WTC11 (cell line): ENCODE data around the gene CALML4. TPM values are rescaled to one million over a fixed set of nuclear protein-coding genes. Genes with fewer than 3 reads are reported as not detected.

Experiments
- ATAC-seq: fragments of 200-7000 bp; cut with Tn5 transposase; 2 replicates; pipeline ENCODE4 v1.10.0; 2021; ENCODE audit warnings: mild to moderate bottlenecking, moderate library complexity
- CTCF ChIA-PET: fragments of 300-600 bp; sonication (Branson Sonifier 250); formaldehyde crosslinking; loops from one replicate; lab custom pipeline; 2021; ENCODE audit warnings: antibody characterized with exemption; lab: Charles Lee
- POLR2A ChIA-PET: fragments of 350-600 bp; sonication (Branson Sonifier 250); formaldehyde crosslinking; loops from one replicate; lab custom pipeline; 2021; ENCODE audit warnings: antibody characterized with exemption; lab: Charles Lee
- DNase-seq: peaks from one replicate; pipeline ENCODE4 v3.0.0; 2021; ENCODE audit warnings: low spot score
- H3K27ac Mint-ChIP-seq: 2 replicates; pipeline ENCODE4 v1.8.0; 2021; ENCODE audit warnings: mixed read lengths
- H3K27me3 Mint-ChIP-seq: 2 replicates; pipeline ENCODE4 v1.8.0; 2021; ENCODE audit warnings: low read depth, mild to moderate bottlenecking, moderate library complexity, mixed read lengths
- H3K36me3 Mint-ChIP-seq: 2 replicates; pipeline ENCODE4 v1.8.0; 2021; ENCODE audit warnings: mixed read lengths
- H3K4me1 Mint-ChIP-seq: 2 replicates; pipeline ENCODE4 v1.8.0; 2022; ENCODE audit warnings: mixed read lengths
- H3K4me3 Mint-ChIP-seq: 2 replicates; pipeline ENCODE4 v1.8.0; 2021; ENCODE audit warnings: mild to moderate bottlenecking, moderate library complexity, mixed read lengths
- H3K9me3 Mint-ChIP-seq: 2 replicates; pipeline ENCODE4 v1.8.0; 2021; ENCODE audit warnings: mixed read lengths
- CBFB ChIP-seq: sonication (generic); formaldehyde crosslinking; IDR thresholded peaks from 2 replicates; pipeline ENCODE4 v1.8.1; 2022; ENCODE audit warnings: mild to moderate bottlenecking, low read depth, missing genetic modification reagents
- ELF4 ChIP-seq: sonication (generic); formaldehyde crosslinking; IDR thresholded peaks from 2 replicates; pipeline ENCODE4 v1.8.1; 2022; ENCODE audit warnings: low read depth, mild to moderate bottlenecking, moderate library complexity, missing genetic modification reagents
- ETV6 ChIP-seq: sonication (generic); formaldehyde crosslinking; IDR thresholded peaks from 2 replicates; pipeline ENCODE4 v1.8.1; 2022; ENCODE audit warnings: mild to moderate bottlenecking, missing genetic modification reagents
- FOXP1 ChIP-seq: sonication (generic); formaldehyde crosslinking; IDR thresholded peaks from 2 replicates; pipeline ENCODE4 v1.8.0; 2022; ENCODE audit warnings: missing genetic modification reagents, mild to moderate bottlenecking, moderate library complexity, borderline replicate concordance
- HMGA2 ChIP-seq: fragments of 250-450 bp; sonication (Bioruptor Pico); IDR thresholded peaks from 2 replicates; pipeline ENCODE4 v1.4.0; 2021; ENCODE audit warnings: mild to moderate bottlenecking, moderate library complexity
- JUN ChIP-seq: sonication (generic); formaldehyde crosslinking; IDR thresholded peaks from 2 replicates; pipeline ENCODE4 v1.8.0; 2023; ENCODE audit warnings: mild to moderate bottlenecking, missing genetic modification reagents
- KAT7 ChIP-seq: sonication (generic); formaldehyde crosslinking; IDR thresholded peaks from 2 replicates; pipeline ENCODE4 v1.8.1; 2023; ENCODE audit warnings: missing genetic modification reagents, mild to moderate bottlenecking, borderline replicate concordance
- MYBL2 ChIP-seq: sonication (generic); formaldehyde crosslinking; IDR thresholded peaks from 2 replicates; pipeline ENCODE4 v1.8.1; 2023; ENCODE audit warnings: mild to moderate bottlenecking, moderate library complexity, missing genetic modification reagents
- SP1 ChIP-seq: sonication (generic); formaldehyde crosslinking; conservative IDR thresholded peaks from 2 replicates; pipeline ENCODE4 v1.8.1; 2022; ENCODE audit warnings: missing genetic modification reagents
- ZNF263 ChIP-seq: sonication (generic); formaldehyde crosslinking; IDR thresholded peaks from 2 replicates; pipeline ENCODE4 v1.8.1; 2022; ENCODE audit warnings: low read depth, mild to moderate bottlenecking, moderate library complexity, missing genetic modification reagents
- total RNA-seq: library from RNA; stranded (reverse); gene quantifications from 3 replicates; pipeline ENCODE4 v1.2.3, GENCODE V29; 2021
- TF ChIP-seq, protein P1 (sequence below): sonication (generic); formaldehyde crosslinking; IDR thresholded peaks from 2 replicates; pipeline ENCODE4 v1.8.0; 2022; ENCODE audit warnings: missing genetic modification reagents
- TF ChIP-seq, protein P2 (sequence below): sonication (generic); formaldehyde crosslinking; IDR thresholded peaks from 2 replicates; pipeline ENCODE4 v1.8.0; 2023; ENCODE audit warnings: missing genetic modification reagents, mild to moderate bottlenecking, borderline replicate concordance
- TF ChIP-seq, protein P3 (sequence below): sonication (generic); formaldehyde crosslinking; IDR thresholded peaks from 2 replicates; pipeline ENCODE4 v1.8.1; 2022; ENCODE audit warnings: missing genetic modification reagents, borderline replicate concordance
- TF ChIP-seq, protein P4 (sequence below): fragments of 200-600 bp; IDR thresholded peaks from 2 replicates; pipeline ENCODE4 v1.8.0; 2022; ENCODE audit warnings: antibody characterized with exemption
- TF ChIP-seq, protein P5 (sequence below): fragments of 250-450 bp; sonication (Bioruptor Pico); IDR thresholded peaks from 2 replicates; pipeline ENCODE4 v2.1.2; 2022; ENCODE audit warnings: mild to moderate bottlenecking, moderate library complexity
- TF ChIP-seq, protein P6 (sequence below): sonication (generic); formaldehyde crosslinking; IDR thresholded peaks from 2 replicates; pipeline ENCODE4 v1.8.1; 2022; ENCODE audit warnings: low read depth, mild to moderate bottlenecking, moderate library complexity, missing genetic modification reagents, borderline replicate concordance
- TF ChIP-seq, protein P7 (sequence below): sonication (generic); formaldehyde crosslinking; IDR thresholded peaks from 2 replicates; pipeline ENCODE4 v1.8.1; 2022; ENCODE audit warnings: mild to moderate bottlenecking, missing genetic modification reagents, moderate library complexity, borderline replicate concordance

Gene CALML4
- total RNA-seq, 1 experiment from 2014 or later: 9.8 TPM

DNA sequence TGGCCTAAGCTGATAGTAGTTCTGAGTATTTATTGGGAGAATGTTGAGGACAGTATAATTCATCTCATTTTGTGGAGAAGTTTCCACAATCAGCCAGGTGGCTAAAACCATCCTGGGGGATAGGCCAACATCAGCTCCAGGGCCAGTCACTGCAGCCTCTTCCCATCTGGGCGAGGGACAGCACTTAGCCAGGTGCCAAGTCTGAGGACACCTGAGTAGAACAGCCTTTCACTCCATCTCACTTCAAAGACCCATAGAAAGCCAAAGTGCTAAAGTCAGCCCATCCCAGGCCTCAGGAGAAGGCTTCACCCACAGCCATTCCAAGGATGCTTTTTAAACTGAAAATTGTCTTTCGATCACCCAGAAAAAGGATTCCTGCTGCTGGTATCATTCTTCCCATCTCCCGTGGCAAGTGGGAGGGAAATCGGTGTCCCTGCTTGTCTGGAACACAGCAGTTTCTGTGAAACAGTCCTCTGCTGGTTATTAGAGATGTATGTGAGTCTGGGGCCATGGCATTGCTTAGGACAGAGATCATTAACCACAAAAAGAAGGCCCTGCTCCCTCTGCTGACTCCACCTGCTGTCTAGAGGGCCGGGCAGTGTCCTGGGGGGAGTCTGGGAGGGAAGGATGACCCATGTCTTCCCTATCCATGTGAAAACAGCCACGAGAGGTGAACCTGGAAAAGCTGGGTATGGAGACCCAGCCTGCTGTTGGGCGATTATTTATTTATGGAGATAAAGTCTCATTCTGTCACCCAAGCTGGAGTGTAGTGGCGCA, 9.6 kb downstream of the CALML4 start:
- peaks cover 16% of the 10 kb centered on the region for H3K36me3 Mint-ChIP-seq
- ATAC-seq: no peak
- H3K4me1 Mint-ChIP-seq: peaks cover 22% of the 10 kb centered on the region
- ChIA-PET CTCF (interaction anchor here (0.7 to 3.2 kb wide), 21 partner anchors 9 to 363 kb away, joined by 3 to 38 read pairs (median 5); partner anchors contain the start of genes CALML4 and CLN6), POLR2A (interaction anchor here (0.7 kb wide), 3 partner anchors 12 to 744 kb away, joined by 3 to 5 read pairs (median 3); no protein-coding TSS in a partner anchor)
- no peak overlapping the region for H3K4me3 Mint-ChIP-seq
- H3K27me3 Mint-ChIP-seq: no peaks in the 10 kb centered on the region
- TF ChIP-seq, protein P1, sequence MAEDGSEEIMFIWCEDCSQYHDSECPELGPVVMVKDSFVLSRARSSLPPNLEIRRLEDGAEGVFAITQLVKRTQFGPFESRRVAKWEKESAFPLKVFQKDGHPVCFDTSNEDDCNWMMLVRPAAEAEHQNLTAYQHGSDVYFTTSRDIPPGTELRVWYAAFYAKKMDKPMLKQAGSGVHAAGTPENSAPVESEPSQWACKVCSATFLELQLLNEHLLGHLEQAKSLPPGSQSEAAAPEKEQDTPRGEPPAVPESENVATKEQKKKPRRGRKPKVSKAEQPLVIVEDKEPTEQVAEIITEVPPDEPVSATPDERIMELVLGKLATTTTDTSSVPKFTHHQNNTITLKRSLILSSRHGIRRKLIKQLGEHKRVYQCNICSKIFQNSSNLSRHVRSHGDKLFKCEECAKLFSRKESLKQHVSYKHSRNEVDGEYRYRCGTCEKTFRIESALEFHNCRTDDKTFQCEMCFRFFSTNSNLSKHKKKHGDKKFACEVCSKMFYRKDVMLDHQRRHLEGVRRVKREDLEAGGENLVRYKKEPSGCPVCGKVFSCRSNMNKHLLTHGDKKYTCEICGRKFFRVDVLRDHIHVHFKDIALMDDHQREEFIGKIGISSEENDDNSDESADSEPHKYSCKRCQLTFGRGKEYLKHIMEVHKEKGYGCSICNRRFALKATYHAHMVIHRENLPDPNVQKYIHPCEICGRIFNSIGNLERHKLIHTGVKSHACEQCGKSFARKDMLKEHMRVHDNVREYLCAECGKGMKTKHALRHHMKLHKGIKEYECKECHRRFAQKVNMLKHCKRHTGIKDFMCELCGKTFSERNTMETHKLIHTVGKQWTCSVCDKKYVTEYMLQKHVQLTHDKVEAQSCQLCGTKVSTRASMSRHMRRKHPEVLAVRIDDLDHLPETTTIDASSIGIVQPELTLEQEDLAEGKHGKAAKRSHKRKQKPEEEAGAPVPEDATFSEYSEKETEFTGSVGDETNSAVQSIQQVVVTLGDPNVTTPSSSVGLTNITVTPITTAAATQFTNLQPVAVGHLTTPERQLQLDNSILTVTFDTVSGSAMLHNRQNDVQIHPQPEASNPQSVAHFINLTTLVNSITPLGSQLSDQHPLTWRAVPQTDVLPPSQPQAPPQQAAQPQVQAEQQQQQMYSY: no peak
- TF ChIP-seq CBFB (no peak), MYBL2 (no peak), SP1 (CRISPR knock-in tag) (no peak), FOXP1 (CRISPR knock-in tag) (no peak), ETV6 (CRISPR knock-in tag) (no peak), HMGA2 (CRISPR knock-in tag) (no peak), JUN (CRISPR knock-in tag) (no peak), ELF4 (CRISPR knock-in tag) (no peak), KAT7 (CRISPR knock-in tag) (no peak), ZNF263 (CRISPR knock-in tag) (no peak)
- TF ChIP-seq, protein P2, sequence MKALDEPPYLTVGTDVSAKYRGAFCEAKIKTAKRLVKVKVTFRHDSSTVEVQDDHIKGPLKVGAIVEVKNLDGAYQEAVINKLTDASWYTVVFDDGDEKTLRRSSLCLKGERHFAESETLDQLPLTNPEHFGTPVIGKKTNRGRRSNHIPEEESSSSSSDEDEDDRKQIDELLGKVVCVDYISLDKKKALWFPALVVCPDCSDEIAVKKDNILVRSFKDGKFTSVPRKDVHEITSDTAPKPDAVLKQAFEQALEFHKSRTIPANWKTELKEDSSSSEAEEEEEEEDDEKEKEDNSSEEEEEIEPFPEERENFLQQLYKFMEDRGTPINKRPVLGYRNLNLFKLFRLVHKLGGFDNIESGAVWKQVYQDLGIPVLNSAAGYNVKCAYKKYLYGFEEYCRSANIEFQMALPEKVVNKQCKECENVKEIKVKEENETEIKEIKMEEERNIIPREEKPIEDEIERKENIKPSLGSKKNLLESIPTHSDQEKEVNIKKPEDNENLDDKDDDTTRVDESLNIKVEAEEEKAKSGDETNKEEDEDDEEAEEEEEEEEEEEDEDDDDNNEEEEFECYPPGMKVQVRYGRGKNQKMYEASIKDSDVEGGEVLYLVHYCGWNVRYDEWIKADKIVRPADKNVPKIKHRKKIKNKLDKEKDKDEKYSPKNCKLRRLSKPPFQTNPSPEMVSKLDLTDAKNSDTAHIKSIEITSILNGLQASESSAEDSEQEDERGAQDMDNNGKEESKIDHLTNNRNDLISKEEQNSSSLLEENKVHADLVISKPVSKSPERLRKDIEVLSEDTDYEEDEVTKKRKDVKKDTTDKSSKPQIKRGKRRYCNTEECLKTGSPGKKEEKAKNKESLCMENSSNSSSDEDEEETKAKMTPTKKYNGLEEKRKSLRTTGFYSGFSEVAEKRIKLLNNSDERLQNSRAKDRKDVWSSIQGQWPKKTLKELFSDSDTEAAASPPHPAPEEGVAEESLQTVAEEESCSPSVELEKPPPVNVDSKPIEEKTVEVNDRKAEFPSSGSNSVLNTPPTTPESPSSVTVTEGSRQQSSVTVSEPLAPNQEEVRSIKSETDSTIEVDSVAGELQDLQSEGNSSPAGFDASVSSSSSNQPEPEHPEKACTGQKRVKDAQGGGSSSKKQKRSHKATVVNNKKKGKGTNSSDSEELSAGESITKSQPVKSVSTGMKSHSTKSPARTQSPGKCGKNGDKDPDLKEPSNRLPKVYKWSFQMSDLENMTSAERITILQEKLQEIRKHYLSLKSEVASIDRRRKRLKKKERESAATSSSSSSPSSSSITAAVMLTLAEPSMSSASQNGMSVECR (CRISPR knock-in tag): no peak
- TF ChIP-seq, protein P3, sequence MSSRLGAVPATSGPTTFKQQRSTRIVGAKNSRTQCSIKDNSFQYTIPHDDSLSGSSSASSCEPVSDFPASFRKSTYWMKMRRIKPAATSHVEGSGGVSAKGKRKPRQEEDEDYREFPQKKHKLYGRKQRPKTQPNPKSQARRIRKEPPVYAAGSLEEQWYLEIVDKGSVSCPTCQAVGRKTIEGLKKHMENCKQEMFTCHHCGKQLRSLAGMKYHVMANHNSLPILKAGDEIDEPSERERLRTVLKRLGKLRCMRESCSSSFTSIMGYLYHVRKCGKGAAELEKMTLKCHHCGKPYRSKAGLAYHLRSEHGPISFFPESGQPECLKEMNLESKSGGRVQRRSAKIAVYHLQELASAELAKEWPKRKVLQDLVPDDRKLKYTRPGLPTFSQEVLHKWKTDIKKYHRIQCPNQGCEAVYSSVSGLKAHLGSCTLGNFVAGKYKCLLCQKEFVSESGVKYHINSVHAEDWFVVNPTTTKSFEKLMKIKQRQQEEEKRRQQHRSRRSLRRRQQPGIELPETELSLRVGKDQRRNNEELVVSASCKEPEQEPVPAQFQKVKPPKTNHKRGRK (CRISPR knock-in tag): no peak
- TF ChIP-seq, protein P4, sequence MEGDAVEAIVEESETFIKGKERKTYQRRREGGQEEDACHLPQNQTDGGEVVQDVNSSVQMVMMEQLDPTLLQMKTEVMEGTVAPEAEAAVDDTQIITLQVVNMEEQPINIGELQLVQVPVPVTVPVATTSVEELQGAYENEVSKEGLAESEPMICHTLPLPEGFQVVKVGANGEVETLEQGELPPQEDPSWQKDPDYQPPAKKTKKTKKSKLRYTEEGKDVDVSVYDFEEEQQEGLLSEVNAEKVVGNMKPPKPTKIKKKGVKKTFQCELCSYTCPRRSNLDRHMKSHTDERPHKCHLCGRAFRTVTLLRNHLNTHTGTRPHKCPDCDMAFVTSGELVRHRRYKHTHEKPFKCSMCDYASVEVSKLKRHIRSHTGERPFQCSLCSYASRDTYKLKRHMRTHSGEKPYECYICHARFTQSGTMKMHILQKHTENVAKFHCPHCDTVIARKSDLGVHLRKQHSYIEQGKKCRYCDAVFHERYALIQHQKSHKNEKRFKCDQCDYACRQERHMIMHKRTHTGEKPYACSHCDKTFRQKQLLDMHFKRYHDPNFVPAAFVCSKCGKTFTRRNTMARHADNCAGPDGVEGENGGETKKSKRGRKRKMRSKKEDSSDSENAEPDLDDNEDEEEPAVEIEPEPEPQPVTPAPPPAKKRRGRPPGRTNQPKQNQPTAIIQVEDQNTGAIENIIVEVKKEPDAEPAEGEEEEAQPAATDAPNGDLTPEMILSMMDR: no peak
- TF ChIP-seq, protein P5, sequence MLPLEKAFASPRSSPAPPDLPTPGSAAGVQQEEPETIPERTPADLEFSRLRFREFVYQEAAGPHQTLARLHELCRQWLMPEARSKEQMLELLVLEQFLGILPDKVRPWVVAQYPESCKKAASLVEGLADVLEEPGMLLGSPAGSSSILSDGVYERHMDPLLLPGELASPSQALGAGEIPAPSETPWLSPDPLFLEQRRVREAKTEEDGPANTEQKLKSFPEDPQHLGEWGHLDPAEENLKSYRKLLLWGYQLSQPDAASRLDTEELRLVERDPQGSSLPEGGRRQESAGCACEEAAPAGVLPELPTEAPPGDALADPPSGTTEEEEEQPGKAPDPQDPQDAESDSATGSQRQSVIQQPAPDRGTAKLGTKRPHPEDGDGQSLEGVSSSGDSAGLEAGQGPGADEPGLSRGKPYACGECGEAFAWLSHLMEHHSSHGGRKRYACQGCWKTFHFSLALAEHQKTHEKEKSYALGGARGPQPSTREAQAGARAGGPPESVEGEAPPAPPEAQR (CRISPR knock-in tag): no peak
- TF ChIP-seq, protein P6, sequence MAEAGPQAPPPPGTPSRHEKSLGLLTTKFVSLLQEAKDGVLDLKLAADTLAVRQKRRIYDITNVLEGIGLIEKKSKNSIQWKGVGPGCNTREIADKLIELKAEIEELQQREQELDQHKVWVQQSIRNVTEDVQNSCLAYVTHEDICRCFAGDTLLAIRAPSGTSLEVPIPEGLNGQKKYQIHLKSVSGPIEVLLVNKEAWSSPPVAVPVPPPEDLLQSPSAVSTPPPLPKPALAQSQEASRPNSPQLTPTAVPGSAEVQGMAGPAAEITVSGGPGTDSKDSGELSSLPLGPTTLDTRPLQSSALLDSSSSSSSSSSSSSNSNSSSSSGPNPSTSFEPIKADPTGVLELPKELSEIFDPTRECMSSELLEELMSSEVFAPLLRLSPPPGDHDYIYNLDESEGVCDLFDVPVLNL (CRISPR knock-in tag): no peak
- TF ChIP-seq, protein P7, sequence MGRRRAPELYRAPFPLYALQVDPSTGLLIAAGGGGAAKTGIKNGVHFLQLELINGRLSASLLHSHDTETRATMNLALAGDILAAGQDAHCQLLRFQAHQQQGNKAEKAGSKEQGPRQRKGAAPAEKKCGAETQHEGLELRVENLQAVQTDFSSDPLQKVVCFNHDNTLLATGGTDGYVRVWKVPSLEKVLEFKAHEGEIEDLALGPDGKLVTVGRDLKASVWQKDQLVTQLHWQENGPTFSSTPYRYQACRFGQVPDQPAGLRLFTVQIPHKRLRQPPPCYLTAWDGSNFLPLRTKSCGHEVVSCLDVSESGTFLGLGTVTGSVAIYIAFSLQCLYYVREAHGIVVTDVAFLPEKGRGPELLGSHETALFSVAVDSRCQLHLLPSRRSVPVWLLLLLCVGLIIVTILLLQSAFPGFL (CRISPR knock-in tag): no peak
- TF ChIP-seq, all 79 proteins: peak for 0
- H3K9me3 Mint-ChIP-seq: no peaks in the 10 kb centered on the region
- no peak for DNase-seq
- H3K27ac Mint-ChIP-seq: peak overlapping the region; percentile 45
